Activated T-helper 1 cell treated with anti-CD3 and anti-CD28 coated beads, Interleukin-12 subunit alpha, Interleukin-12 subunit beta, Interleukin-2, Interleukin-4 antibody, amounts not matched to agents 30 ng/mL and 10 ng/mL and 1 ng/mL, durations not matched to agents 14 hours and 24 hours and 36 hours (primary cell): Measurements from ENCODE around the gene NUP107. TPM values are rescaled to one million over a fixed set of nuclear protein-coding genes. Genes with fewer than 3 reads are reported as not detected.
"Not testable (repeated sequence)": the region's sequence is repeated elsewhere in the genome, so short reads cannot be mapped to it uniquely, and the experiment has no call there.

ENCODE experiments used
- DNase-seq: peaks from one replicate; pipeline ENCODE4 v3.0.0; 2021; ENCODE audit warnings: low spot score
- H3K27ac Mint-ChIP-seq: one replicate; pipeline ENCODE4 v1.8.0; 2021; ENCODE audit warnings: mild to moderate bottlenecking, mixed read lengths
- H3K27me3 Mint-ChIP-seq: one replicate; pipeline ENCODE4 v1.8.0; 2022; ENCODE audit warnings: mild to moderate bottlenecking, moderate library complexity, mixed read lengths; ENCODE audit not compliant: insufficient read depth
- H3K36me3 Mint-ChIP-seq: one replicate; pipeline ENCODE4 v1.8.0; 2021; ENCODE audit warnings: low read depth, mixed read lengths
- H3K4me1 Mint-ChIP-seq: one replicate; pipeline ENCODE4 v1.8.0; 2021; ENCODE audit warnings: low read depth, mixed read lengths
- H3K4me3 Mint-ChIP-seq: one replicate; pipeline ENCODE4 v1.8.0; 2021; ENCODE audit warnings: mild to moderate bottlenecking, moderate library complexity, mixed read lengths
- H3K9me3 Mint-ChIP-seq: one replicate; pipeline ENCODE4 v1.8.0; 2021; ENCODE audit warnings: mixed read lengths
- intact Hi-C: fragments of 100-400 bp; cut with micrococcal nuclease; formaldehyde crosslinking; loops from one replicate; pipeline ENCODE4 v1.15.1; 2024
- total RNA-seq: library from RNA; stranded (reverse); gene quantifications from 2 replicates; pipeline ENCODE4 v1.2.3, GENCODE V29; 2022

Gene NUP107
- total RNA-seq, 1 donor from 2014 or later = 123 TPM

DNA sequence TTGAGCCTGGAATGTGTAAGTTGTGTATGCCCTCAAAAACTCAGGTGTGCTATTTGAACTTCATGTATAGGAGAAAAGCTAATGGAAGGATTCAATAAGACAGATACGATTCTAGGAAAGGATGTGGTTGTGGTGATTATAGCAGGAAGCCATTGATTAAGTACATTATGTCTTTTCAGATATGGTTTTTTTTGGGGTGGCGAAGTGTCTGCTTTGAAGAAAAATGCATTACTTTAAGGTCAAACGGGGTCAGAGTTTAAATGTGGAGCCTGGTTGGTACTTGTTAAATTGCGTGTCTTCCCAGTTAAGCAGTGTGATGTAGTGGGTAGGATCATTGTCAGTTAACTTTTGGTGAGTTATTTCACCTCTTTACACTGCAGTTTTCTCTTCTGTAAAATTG, 13.0 kb upstream of the NUP107 start:
- Mint-ChIP-seq H3K27ac (peak overlapping the region; percentile 86), H3K4me3 (peak overlapping the region; percentile 70), H3K36me3 (peaks cover 4% of the 10 kb centered on the region), H3K27me3 (no peaks in the 10 kb centered on the region), H3K9me3 (no peaks in the 10 kb centered on the region), H3K4me1 (peaks cover 35% of the 10 kb centered on the region)
- DNase-seq = peak; percentile 11
- intact Hi-C loops = no loop called here

DNA sequence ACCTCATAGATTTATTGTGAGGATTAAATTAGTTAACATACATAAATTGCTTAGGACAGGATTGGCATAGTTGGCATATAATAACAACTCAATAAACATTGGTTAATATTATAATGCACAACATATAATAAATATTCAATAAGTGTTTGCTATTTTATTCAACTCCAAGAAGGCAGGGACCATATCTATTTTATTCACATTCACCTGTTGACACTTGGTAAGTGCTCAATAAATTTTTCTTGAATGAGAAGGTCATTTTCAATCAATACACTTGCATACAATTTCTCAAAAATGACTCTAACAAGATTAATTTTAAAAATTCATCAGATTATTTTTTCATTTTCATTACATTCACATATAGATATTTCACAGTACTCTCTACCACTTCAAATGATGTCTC, 12.4 kb upstream of the NUP107 start:
- peak overlapping the region; percentile 70 for H3K4me3 Mint-ChIP-seq
- peaks cover 6% of the 10 kb centered on the region for H3K36me3 Mint-ChIP-seq
- DNase-seq = no peak
- H3K4me1 Mint-ChIP-seq = peaks cover 38% of the 10 kb centered on the region
- no peaks in the 10 kb centered on the region for H3K27me3 Mint-ChIP-seq
- peak overlapping the region; percentile 89 for H3K27ac Mint-ChIP-seq
- intact Hi-C loops = no loop called here
- H3K9me3 Mint-ChIP-seq = no peaks in the 10 kb centered on the region

DNA sequence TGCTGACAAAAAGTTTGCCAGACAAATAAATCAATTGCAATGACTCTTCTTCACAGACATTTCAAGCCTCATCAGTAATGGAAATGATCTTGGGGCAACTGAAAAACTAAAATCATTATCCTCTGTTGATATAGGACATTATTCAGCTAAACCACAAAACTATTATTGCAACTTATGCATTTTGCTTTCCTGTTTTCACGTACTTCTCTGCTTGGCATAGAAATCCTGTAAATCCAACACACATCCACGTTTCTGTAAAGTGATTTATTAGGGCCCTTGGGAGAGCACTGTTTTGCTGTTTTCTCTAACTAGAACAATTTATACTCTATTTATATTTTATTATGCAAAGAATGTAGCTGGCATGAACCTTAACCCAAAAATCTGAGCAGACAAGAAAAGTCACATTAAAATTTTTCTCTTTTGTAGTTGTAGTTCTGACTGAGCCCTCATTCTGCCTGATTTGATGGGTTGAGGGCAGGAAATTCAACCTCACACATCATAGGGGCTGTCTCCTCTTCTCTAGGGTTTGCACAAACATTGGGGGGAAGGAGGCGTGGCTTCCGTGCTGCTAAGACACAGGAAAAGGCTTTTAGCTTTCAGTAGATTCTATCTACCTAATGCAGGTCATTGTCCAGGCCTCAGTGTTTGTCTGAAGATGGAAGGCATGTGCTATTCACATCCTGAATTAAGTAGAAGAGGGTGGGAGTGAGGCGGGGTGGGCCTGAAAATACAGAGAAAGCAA, 11.5 kb upstream of the NUP107 start:
- Mint-ChIP-seq H3K9me3 (no peaks in the 10 kb centered on the region), H3K27me3 (no peaks in the 10 kb centered on the region), H3K27ac (peak overlapping the region; percentile 89), H3K4me3 (peak overlapping the region; percentile 68), H3K4me1 (peaks cover 38% of the 10 kb centered on the region), H3K36me3 (peaks cover 6% of the 10 kb centered on the region)
- intact Hi-C loops = loop anchor here (1.0 kb wide), 1 partner anchor 11 kb away; the partner anchor contains the start of gene NUP107
- DNase-seq = peak; percentile 60

DNA sequence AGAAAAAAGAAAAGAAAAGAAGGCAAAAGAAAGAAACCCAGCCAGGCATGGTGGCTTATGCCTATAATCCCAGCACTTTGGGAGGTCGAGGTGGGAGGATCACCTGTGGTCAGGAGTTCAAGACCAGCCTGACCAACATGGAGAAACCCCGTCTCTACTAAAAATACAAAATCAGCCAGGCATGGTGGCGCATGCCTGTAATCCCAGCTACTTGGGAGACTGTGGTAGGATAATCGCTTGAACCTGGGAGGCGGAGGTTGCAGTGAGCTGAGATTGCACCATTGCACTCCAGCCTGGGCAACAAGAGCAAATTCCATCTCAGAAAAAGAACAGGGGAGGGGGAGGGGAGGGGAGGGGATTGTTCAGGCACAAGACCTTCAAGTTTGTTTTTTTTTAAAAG, 9.9 kb upstream of the NUP107 start:
- intact Hi-C loops, H3K27ac Mint-ChIP-seq, H3K4me3 Mint-ChIP-seq, H3K9me3 Mint-ChIP-seq, H3K27me3 Mint-ChIP-seq, DNase-seq, H3K36me3 Mint-ChIP-seq: not testable (repeated sequence)
- peaks cover 31% of the 10 kb centered on the region for H3K4me1 Mint-ChIP-seq

DNA sequence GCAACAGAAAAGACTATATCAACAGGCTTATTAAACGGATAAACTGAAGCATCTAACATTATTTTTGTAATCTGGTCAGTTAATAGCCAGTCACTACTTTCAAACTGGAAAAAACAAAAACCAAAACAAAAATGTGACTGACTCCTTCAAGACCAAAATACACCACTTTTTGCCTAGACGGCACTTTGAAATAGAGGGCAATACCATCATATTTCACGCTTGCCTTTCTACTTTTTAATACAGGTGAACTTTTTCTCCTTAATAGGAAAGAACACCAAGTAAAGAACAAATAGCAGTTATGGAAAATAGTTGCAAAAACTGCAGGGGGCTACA, 550 bp upstream of the NUP107 start:
- intact Hi-C loops = loop anchor here (1.0 to 5.0 kb wide), 13 partner anchors 11 to 1419 kb away; partner anchors contain the start of genes CAND1, MDM1 and SLC35E3
- H3K4me1 Mint-ChIP-seq = peaks cover 37% of the 10 kb centered on the region
- H3K9me3 Mint-ChIP-seq = no peaks in the 10 kb centered on the region
- DNase-seq = no peak
- peaks cover 3% of the 10 kb centered on the region for H3K27me3 Mint-ChIP-seq
- peak overlapping the region; percentile 99 for H3K4me3 Mint-ChIP-seq
- H3K36me3 Mint-ChIP-seq = peaks cover 3% of the 10 kb centered on the region
- peak overlapping the region; percentile 96 for H3K27ac Mint-ChIP-seq

DNA sequence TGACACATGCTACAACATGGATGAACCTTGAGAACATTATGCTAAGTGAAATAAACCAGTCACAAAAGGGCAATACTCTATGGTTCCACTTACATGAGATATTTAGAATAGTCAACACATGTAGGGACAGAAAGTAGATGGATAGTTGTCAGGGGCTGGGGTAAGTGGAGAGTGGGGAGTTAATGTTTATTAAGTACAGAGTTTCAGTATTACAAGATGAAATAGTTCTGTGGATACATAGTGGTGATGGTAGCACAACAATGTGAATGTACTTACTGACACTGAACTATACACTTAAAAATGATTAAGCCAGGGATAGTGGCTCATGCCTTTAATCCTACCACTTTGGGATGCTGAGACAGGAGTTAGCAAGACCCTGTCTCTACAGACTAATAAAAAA, 8.7 kb downstream of the NUP107 start:
- H3K4me3 Mint-ChIP-seq = no peak overlapping the region
- peaks cover 48% of the 10 kb centered on the region for H3K36me3 Mint-ChIP-seq
- H3K27me3 Mint-ChIP-seq = no peaks in the 10 kb centered on the region
- intact Hi-C loops = no loop called here
- no peaks in the 10 kb centered on the region for H3K9me3 Mint-ChIP-seq
- H3K27ac Mint-ChIP-seq = no peak overlapping the region
- peaks cover 5% of the 10 kb centered on the region for H3K4me1 Mint-ChIP-seq
- no peak for DNase-seq

DNA sequence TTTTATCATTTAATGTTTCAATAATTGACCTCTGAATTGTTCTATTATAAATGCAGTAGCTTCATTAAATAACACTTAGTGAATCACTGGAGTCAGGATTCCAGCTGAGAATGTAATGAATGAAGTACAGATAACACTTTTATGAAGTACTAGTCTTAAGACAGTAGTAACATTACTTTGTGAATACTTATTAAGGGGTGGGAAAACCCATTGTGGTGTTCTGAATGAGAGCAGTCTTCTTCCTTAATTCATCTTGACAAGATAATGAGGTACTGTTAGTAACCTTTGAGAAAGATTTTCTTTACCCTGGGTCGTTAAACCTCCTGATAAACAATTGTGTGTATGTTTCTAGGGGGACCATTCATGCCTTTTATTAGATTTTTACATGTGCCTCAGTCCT, 12.7 kb downstream of the NUP107 start:
- no peaks in the 10 kb centered on the region for H3K4me1 Mint-ChIP-seq

DNA sequence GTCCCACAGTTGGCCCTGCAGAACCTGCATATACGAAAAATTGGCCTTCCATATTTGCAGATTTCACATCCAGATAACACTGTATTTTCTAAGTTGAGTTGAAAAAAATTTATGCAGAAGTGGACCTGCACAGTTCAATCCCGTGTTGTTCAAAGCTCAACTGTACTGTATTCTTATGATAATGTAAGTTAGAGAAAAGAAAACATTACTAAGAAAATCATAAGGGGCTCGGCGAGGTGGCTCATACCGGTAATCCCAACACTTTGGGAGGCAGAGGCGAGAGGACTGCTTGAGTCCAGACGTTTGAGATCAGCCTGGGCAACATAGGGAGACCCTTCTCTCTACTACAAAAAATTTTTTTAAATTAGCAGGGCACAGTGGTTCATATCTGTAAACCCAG, 41.0 kb downstream of the NUP107 start:
- no peaks in the 10 kb centered on the region for H3K4me1 Mint-ChIP-seq
- H3K27me3 Mint-ChIP-seq = no peaks in the 10 kb centered on the region
- intact Hi-C loops = no loop called here
- H3K9me3 Mint-ChIP-seq = no peaks in the 10 kb centered on the region
- no peak overlapping the region for H3K27ac Mint-ChIP-seq
- H3K36me3 Mint-ChIP-seq = peaks cover 33% of the 10 kb centered on the region
- DNase-seq = no peak
- H3K4me3 Mint-ChIP-seq = no peak overlapping the region

More for the DNA sequence above, 12.7 kb downstream of the NUP107 start:
- peaks cover 40% of the 10 kb centered on the region for H3K36me3 Mint-ChIP-seq
- H3K27ac Mint-ChIP-seq = no peak overlapping the region
- H3K27me3 Mint-ChIP-seq = no peaks in the 10 kb centered on the region
- intact Hi-C loops = no loop called here
- H3K4me3 Mint-ChIP-seq = no peak overlapping the region
- DNase-seq = no peak
- no peaks in the 10 kb centered on the region for H3K9me3 Mint-ChIP-seq

DNA sequence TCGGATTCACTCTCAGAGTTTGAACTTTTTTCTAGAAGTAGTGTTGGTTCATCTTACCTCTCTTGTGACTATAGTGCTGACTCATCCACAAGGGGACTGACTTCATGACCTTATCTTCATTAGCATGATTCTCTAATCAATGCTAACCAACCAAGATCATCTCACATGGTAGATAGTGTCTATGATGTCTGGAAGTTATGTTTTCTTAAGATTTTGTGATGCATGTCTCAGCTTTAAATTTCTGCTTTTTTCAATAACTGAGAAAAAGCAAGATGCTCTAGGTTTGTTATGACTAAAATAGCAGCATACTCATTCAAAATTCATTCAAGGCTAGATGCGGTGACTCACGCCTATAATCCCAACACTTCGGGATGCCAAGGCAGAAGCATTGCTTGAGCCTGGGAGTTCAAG, 46.9 kb downstream of the NUP107 start:
- no peak overlapping the region for H3K27ac Mint-ChIP-seq
- intact Hi-C loops = no loop called here
- no peaks in the 10 kb centered on the region for H3K4me1 Mint-ChIP-seq
- H3K36me3 Mint-ChIP-seq = peaks cover 27% of the 10 kb centered on the region
- DNase-seq = no peak
- no peak overlapping the region for H3K4me3 Mint-ChIP-seq
- H3K27me3 Mint-ChIP-seq = no peaks in the 10 kb centered on the region
- H3K9me3 Mint-ChIP-seq = no peaks in the 10 kb centered on the region

DNA sequence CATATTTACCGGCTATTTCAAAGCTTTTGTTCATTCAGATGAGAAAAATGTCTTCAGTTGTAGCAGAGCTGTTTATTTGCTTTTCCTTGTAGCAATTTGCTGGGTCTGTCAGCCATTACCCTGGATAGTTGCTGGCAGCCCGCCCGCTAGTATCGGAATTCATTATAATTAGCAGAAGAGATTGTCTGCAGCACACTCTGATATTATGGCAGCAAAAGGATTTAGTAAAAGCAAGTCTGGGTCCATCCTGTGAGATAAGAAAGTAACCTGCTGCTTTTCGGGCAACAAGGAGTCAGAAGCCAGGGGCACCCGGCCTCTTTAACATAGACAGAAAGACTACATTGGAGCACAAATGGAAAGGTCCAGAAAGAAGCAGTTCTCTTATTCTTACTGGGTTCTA, 53.1 kb downstream of the NUP107 start:
- peaks cover 11% of the 10 kb centered on the region for H3K4me1 Mint-ChIP-seq
- intact Hi-C loops = loop anchor here (10.0 kb wide), 2 partner anchors 195 to 245 kb away; partner anchors contain the start of gene CPM
- H3K36me3 Mint-ChIP-seq = peaks cover 33% of the 10 kb centered on the region
- no peak overlapping the region for H3K27ac Mint-ChIP-seq
- H3K4me3 Mint-ChIP-seq = no peak overlapping the region
- no peaks in the 10 kb centered on the region for H3K9me3 Mint-ChIP-seq
- H3K27me3 Mint-ChIP-seq = no peaks in the 10 kb centered on the region
- no peak for DNase-seq

DNA sequence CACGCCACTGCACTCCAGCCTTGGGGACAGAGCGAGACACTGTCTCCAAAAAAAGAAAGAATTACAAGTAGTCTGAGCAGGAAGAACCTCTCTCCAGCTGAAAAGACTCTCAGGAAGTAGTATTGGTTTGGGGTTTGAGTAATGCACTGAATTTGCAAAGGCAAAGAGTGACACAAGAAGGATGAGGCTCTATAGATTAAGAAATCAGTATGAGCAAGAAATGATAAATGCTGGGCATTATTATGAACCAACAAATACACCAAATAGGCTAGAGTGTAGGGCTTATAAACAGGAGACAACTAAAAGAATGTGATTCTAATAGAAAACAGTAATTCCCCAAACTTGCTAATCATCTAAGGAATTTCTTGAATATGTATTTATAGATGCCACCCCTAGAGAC, 56.6 kb downstream of the NUP107 start:
- H3K27me3 Mint-ChIP-seq = no peaks in the 10 kb centered on the region
- H3K4me3 Mint-ChIP-seq = no peak overlapping the region
- peaks cover 28% of the 10 kb centered on the region for H3K36me3 Mint-ChIP-seq
- no peaks in the 10 kb centered on the region for H3K9me3 Mint-ChIP-seq
- intact Hi-C loops = loop anchor here (10.0 kb wide), 2 partner anchors 191 to 249 kb away; partner anchors contain the start of gene CPM
- DNase-seq = no peak
- H3K4me1 Mint-ChIP-seq = peaks cover 34% of the 10 kb centered on the region
- peak overlapping the region; percentile 62 for H3K27ac Mint-ChIP-seq

DNA sequence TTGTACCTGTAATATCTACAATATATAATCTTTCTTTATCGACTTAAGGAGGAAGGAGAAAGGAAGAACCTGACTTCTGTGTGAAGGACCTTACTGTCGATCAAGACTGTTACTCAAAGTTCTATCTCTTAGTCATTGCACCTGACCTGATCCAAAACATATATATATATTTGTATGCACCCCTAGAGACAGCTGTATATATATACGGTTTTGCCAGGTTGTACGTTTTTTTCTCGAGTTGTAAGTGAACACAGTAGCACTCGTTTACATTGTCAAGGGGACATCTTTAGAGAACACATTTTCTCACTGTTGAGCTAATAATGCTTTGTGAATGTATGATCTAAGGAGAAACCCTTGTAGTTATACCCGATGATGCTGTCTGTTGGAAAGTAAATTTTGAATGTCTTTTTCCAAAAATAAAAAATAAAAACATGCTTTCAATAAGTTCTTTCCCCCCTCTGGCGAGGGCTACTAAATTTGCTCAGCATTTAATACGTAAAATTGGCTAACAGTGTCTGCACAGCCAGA, 58.7 kb downstream of the NUP107 start:
- DNase-seq = no peak
- intact Hi-C loops = loop anchor here (5.0 to 10.0 kb wide), 5 partner anchors 189 to 523 kb away; partner anchors contain the start of gene CPM
- H3K4me1 Mint-ChIP-seq = peaks cover 50% of the 10 kb centered on the region

DNA sequence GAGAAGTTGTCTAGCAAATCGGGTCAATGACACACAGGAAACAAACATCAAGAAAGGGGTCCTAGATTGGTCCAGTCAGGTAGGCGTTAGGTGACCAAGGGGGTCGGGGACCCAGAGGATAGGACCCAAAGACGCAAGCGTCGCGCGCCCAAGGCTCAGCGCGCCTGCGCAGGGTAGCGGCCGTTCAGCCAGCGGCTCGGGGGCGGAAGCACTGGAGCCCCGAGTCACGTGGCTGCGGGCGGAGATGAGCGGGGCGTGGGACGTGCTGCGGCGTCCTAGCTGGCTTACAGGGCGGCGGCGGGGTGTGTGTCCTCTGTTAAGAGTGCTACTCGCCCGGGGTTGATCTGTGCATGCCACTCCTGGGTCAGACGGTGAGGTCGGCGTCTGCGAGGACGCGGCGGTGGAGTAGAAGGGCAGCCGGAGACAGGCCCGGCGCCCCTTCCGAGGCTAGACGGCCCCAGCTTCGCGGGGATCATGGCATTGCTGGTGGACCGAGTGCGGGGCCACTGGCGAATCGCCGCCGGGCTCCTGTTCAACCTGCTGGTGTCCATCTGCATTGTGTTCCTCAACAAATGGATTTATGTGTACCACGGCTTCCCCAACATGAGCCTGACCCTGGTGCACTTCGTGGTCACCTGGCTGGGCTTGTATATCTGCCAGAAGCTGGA, 59.3 kb downstream of the NUP107 start, which contains the start of gene SLC35E3:
SLC35E3 (plus strand) TSS at position 273 of the 668 bp plus-strand sequence; CDS start at position 475, 202 bp downstream.
- peak; percentile 91 for DNase-seq
- Mint-ChIP-seq H3K27ac (peak within 1 kb of the TSS; percentile 87), H3K36me3 (peaks cover 23% of the 10 kb centered on the region), H3K9me3 (no peaks in the 10 kb centered on the region), H3K27me3 (no peaks in the 10 kb centered on the region), H3K4me3 (peak within 1 kb of the TSS; percentile 94), H3K4me1 (peaks cover 50% of the 10 kb centered on the region)
- intact Hi-C loops = loop anchor here (1.0 to 10.0 kb wide), 9 partner anchors 60 to 524 kb away; partner anchors contain the start of genes CPM, CPSF6, MDM1 and NUP107

More for the DNA sequence above, 58.7 kb downstream of the NUP107 start:
- peak overlapping the region; percentile 87 for H3K27ac Mint-ChIP-seq
- H3K4me3 Mint-ChIP-seq = peak overlapping the region; percentile 94
- H3K9me3 Mint-ChIP-seq = no peaks in the 10 kb centered on the region
- no peaks in the 10 kb centered on the region for H3K27me3 Mint-ChIP-seq
- peaks cover 21% of the 10 kb centered on the region for H3K36me3 Mint-ChIP-seq
